Stimulated activated naive CD4-positive, alpha-beta T cell (primary cell): ENCODE data around the gene LRRC4B.

ENCODE experiments used
- DNase-seq, 6 experiments: peaks; one replicate each; lab custom pipeline; 2025; lab: John Stamatoyannopoulos, UW

LRRC4B gene

DNA sequence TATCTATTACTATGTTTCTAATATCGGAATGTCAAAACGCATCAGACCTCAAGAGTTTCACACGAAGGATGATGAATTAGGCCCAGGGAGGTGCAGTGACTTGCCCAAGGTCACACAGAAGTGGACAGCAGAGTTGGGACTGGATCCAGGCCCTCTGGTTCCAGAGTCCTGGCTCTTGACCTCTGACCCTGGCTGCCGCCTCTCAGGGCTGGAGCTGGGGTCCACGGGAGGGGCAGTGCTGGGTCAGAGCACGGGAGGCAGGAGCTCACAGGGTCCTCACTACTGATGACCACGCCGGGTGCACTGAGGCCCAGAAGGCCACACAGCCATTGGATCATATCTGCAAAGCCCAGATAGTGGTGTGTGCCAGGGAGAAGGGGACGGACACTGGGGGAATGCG, 45.4 kb downstream of the LRRC4B start:
- no peak for DNase-seq

- no peak for DNase-seq
Observed at GRCh38 chr19:50520822-50521465, 47.3 kb downstream of the LRRC4B start.

DNA sequence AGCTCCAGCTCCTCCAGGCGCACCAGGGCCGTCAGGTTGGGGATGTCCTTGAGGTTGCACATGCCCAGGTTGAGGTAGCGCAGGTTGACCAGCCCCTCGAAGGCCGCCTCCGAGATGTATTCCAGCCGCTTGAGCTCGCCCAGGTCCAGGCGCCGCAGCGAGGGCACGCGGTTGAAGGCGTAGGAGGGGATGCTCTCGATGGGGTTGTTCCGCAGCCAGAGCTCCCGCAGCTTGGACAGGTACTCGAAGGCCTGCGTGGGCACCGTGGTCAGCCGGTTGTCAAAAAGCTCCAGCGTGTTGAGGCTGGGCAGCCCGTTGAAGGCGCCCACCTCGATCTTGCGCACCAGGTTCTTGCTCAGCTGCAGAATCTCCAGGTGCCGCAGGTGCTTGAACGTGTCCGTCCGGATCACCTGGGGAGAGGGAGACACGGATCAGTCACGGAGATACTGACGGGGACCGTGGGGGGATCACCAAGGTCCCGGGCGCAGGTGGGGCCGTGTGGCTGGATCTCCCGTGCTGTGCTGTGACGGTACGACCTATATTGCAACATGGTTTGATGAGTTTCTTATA, 49.1 kb downstream of the LRRC4B start:
- no peak for DNase-seq

GRCh38 chr19:50518091-50519005, 49.9 kb downstream of the LRRC4B start:
- DNase-seq: no peak

DNA sequence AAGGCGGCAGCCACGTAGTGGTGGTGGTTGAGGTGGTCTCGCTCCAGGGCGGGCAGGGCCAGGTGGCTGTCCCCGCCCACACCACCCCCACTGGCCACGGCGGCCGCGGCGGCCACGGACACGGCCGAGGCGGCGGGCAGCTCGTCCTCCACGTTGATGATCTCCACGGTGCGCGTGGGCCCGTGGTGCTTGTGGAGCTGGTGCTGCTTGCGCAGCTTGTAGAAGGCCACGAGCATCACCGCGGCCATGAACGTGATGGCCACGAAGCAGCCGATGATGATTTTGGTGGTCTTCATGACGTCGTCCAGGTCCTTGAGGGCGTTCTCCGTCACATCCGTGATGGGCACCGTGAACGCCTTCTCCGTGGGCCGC, 50.5 kb downstream of the LRRC4B start:
- no peak for DNase-seq

DNA sequence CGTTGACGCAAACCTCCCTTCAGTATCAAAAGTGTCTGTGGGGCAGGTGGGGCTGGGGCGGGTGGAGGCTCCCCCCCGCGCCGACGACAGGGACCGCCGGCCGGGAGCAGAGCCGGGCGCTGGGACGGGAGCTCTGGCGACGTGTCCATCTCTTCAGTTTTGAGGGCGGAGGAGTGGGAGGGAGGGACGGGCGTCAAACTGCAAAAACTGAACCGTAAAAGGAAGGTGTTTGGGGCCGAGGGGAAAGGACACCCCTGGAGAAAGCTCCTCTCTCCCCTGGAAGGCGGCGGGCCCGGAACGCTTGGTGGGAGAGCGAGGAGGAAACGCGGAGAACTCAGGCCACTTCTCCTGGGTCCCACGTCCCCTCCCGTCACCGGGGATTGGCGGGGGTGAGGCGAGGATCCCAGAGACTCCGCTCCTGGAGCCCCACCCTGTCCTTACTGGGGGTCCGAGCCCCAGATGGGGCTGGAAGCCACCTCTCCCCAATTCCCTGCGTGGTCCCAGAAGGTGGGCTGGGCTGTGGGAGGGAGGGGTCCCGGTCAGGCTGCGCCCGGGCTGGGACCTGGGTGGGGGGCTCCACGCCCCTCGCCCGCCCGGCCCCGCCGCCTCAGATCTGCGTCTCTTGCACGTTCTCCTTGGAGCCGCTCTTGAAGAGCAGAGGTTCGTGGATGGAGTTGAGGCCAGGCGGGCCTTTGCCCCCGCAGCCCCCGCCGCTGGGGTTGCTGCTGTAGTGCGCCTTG, 51.1 kb downstream of the LRRC4B start:
- DNase-seq: no peak

DNA sequence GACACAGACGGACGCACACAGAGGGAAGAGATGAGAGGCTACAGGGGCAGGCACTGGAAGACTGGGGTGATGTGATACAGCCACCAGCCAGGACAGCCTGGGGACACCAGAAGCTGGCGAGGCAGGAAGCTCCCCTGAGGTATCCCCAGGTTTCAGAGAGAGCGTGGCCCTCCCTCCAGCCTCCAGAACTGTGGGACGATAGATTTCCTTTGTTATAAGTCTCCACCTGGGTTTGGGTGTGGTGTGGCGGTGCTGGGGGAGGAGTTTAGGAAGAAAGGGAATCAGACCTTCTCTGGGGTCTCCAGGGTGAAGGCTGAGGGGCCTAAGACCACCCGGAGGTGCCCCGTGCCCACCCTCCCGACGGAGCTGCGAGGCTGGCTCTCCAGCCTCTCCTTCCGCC, 51.8 kb downstream of the LRRC4B start:
- no peak for DNase-seq

DNA sequence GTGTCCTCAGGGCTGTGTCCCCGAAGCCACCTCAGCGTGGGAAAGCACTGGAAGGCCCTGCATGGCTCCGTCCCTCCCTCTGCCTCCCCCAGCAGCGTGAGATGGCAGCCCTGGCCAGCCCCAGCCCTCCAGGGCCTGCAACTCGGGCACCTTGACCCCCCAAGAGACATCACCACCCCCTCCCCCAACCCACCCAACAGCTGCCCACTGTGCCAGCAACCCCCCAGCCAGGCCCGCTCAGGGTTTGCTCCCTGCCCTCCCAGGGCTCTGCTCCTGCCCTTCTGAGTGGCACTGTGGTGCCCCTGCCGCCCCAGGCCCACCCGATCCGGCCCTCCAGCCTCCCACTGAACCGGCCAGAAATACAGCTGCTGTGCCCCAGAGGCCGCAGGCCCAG, 53.1 kb downstream of the LRRC4B start:
- DNase-seq: no peak

- no peak for DNase-seq
Observed at GRCh38 chr19:50514346-50515167, 53.7 kb downstream of the LRRC4B start.

DNA sequence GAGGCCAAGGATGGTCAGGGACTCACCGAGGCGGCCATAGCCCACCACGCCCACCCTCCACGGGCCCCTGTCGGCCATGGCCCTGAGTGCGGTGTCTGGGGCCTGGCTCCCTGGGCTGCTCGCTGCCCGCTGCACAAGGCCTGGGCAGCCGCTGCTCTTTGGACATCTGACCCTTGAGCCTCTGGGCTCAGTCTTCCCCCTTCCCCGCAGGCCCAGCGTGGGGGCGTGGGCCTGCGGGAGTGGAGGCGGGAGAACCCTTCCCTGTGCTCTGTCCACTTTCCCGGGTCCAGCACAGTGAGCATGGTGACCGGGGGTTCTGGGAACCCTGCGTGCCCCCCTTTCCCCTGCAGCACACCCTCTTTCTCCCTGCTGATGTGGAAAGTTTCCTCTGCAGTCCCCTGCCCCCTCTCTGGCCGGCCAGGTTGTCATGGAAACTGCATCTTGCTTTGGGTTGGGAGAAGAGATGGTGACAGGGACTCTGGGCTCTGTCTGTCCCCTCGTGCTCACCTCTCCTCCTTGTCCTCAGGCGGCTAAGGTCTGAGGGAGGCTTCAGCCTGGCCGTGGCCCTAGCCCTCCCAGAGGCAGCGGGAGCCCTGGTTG, 54.4 kb downstream of the LRRC4B start, which contains the start of gene ASPDH:
ASPDH (minus strand) TSS at position 168 of the 600 bp plus-strand sequence; CDS start at position 78, 90 bp downstream.
- no peak for DNase-seq

GRCh38 chr19:50512999-50513745, 55.1 kb downstream of the LRRC4B start:
- DNase-seq: no peak

- no peak for DNase-seq
Observed at GRCh38 chr19:50512112-50512998, 55.9 kb downstream of the LRRC4B start.

- DNase-seq: peak; percentile 93 to 97 (median 96)
Observed at GRCh38 chr19:50511069-50511822, 57.0 kb downstream of the LRRC4B start, which contains the start of gene JOSD2. Gene JOSD2, minus strand, starts transcription at chr19:50511191. Its CDS starts 760 bp downstream, at chr19:50510431.

DNA sequence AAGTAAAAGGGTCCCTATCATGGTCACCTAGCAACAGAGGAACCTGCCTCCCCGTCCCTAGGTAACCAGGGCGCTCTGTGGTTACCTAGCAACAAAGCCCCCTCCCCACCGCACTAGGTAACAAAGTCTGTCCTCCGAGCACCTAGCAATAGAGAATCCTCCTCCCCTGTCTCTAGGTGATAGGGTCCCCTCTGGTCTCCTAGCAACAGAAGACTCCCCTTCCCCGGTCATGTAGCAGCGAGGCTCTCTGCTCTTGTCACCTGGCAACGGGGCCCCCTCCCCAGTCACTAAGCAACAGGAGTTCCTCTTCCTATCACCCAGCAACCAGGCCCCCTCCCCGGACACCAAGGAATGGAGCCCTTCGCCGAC, 57.6 kb downstream of the LRRC4B start:
- no peak for DNase-seq

DNA sequence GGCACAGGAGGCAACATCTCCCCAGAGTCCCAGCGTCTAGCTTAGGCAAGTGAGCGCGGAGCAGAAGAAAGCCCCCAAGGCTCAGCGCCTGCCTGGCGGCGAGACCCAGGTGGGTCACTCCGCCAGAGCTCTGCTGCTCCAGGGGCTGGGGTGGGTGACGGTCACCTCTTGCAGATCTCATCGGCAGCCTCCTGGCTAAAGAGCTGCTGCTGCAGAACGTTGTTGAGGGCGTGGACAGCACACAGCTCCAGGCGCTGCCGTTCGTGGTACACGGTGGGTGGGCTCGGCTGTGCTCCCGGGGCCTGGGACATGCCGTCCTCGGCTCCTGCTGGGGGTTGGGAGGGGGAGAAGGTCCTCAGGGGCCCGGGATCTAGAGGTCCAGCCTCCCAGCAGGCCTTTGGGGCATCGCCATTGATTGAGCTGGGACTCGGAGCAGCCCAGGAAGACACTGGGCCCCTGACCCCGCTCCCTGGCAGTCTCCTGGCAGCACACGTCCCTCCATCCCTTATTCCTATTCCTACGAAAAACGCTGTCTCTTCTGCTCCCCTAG, 58.0 kb downstream of the LRRC4B start:
- DNase-seq: no peak

DNA sequence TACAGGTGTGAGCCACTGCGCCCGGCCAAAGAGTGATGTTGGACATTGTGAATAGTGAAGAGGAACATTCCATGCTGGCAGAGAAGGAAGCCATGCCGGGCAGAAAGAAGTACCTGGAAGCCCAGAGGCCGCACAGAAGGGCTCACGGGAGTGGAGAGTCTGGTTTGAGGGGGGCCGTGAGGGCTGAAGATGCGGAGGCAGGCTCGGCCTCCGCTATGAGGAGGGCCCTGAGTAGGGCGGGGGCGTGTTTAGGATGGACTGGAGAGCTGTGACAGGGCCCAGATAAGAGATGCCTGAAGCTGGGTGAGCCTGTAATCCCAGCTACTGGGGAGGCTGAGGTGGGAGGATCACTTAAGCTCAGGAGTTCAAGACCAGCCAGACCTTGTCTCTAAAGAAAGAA, 58.9 kb downstream of the LRRC4B start:
- DNase-seq: no peak

DNA sequence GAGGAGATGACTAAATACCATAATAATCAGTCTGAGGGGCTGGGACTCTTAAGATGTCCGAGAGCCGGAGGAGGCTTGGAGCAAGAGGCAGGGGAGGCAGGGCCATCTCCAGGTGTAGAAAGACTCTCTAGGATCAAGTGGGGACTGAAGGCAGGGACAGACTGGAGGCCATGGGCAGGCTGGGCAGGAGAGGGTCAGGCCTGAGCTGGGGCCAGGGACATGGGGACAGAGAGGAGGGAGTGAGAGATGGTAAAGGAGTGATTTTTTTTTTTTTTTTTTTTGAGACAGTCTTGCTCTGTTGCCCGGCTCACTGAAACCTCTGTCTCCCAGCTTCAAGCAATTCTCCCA, 59.4 kb downstream of the LRRC4B start:
- DNase-seq: no peak

DNA sequence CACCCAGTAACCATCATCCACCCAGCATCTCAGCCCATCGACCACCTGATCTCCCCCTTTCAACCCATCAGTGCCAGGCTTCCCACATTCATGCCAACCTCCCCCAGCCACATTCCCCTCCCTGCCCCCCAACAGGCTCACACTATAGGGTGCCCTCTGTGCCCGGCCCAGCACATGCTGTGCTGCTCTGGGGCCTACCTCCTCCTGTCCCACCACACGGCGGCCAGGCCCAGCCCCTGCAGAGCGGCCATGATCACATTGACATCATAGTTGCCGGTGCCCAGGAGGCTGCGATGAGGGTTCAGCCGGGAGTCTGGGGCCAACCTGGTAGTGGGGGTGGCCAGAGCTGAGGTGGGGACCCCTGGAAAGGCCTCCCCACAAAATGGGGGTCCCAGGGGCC, 60.9 kb downstream of the LRRC4B start:
- no peak for DNase-seq
